ENCODE measurements around the gene STAT6.

DNA sequence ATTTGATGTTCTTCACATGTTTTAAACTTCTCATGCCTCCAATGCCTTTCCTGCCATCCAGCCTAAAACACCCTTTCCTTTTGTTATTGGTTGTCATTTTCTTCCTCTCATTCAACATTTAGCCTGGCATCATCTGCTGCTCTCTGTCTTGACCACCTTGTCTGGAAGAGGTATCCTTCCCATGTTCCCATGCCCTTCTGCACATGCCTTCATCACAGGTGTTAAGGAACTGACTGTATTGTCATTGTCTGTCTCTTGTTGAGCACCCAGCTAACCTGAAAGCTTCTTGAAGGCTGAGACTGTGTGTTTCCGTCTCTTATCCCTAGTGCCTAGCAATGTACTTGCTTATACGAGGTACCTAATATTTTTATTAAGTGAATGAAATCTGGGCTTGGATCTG, 12.7 kb upstream of the STAT6 start:
- TF ChIP-seq EP300 (IDR thresholded peaks at IDR 0.05; ENCODE audit: borderline replicate concordance in 1 of 2, control insufficient read depth in 1 of 2, low read depth in 2 of 2, low read length in 2 of 2) (no peak), KDM1A (IDR thresholded peaks at IDR 0.05; ENCODE audit: borderline replicate concordance) (no peak), NR2C1 (IDR thresholded peaks at IDR 0.05) (no peak), POLR2AphosphoS2 (IDR thresholded peaks at IDR 0.05; ENCODE audit: low read depth, low read length) (no peak), CREB1 (IDR thresholded peaks at IDR 0.05; ENCODE audit: low read depth) (no peak), PML (IDR thresholded peaks at IDR 0.05; ENCODE audit: low read length) (no peak)
- TF ChIP-seq, protein P1, sequence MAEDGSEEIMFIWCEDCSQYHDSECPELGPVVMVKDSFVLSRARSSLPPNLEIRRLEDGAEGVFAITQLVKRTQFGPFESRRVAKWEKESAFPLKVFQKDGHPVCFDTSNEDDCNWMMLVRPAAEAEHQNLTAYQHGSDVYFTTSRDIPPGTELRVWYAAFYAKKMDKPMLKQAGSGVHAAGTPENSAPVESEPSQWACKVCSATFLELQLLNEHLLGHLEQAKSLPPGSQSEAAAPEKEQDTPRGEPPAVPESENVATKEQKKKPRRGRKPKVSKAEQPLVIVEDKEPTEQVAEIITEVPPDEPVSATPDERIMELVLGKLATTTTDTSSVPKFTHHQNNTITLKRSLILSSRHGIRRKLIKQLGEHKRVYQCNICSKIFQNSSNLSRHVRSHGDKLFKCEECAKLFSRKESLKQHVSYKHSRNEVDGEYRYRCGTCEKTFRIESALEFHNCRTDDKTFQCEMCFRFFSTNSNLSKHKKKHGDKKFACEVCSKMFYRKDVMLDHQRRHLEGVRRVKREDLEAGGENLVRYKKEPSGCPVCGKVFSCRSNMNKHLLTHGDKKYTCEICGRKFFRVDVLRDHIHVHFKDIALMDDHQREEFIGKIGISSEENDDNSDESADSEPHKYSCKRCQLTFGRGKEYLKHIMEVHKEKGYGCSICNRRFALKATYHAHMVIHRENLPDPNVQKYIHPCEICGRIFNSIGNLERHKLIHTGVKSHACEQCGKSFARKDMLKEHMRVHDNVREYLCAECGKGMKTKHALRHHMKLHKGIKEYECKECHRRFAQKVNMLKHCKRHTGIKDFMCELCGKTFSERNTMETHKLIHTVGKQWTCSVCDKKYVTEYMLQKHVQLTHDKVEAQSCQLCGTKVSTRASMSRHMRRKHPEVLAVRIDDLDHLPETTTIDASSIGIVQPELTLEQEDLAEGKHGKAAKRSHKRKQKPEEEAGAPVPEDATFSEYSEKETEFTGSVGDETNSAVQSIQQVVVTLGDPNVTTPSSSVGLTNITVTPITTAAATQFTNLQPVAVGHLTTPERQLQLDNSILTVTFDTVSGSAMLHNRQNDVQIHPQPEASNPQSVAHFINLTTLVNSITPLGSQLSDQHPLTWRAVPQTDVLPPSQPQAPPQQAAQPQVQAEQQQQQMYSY (CRISPR knock-in tag; IDR thresholded peaks at IDR 0.05) = no peak
